ENCODE results near the gene FBXL14.

DNA sequence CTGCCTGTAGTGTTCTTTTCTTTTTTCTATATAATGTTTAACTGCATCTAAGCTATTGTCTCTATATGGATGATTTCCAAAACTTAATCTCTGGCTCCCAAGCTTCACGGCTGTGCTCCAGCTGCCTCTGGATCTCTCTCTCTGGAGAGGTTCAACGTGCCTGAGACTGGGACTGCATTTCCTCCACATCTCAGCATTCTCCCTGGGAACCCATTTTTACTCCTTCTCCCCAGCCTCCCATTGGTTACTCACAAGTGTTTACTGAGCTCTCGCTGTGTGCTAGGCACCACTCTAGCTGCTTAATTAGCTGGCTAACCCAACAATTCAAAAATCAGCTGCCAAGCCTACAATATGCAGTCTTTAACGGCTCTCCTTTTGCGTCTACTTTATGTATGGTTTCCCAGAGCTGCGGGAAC, 34.7 kb downstream of the FBXL14 start:
- TF ChIP-seq, protein P1, sequence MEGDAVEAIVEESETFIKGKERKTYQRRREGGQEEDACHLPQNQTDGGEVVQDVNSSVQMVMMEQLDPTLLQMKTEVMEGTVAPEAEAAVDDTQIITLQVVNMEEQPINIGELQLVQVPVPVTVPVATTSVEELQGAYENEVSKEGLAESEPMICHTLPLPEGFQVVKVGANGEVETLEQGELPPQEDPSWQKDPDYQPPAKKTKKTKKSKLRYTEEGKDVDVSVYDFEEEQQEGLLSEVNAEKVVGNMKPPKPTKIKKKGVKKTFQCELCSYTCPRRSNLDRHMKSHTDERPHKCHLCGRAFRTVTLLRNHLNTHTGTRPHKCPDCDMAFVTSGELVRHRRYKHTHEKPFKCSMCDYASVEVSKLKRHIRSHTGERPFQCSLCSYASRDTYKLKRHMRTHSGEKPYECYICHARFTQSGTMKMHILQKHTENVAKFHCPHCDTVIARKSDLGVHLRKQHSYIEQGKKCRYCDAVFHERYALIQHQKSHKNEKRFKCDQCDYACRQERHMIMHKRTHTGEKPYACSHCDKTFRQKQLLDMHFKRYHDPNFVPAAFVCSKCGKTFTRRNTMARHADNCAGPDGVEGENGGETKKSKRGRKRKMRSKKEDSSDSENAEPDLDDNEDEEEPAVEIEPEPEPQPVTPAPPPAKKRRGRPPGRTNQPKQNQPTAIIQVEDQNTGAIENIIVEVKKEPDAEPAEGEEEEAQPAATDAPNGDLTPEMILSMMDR (IDR thresholded peaks at IDR 0.05), result no peak
- TF ChIP-seq POLR2A (IDR thresholded peaks at IDR 0.05), result no peak

Data from ovary (tissue), 3 donors.